ENCODE data around the gene CABLES2. TPM values are rescaled to one million over a fixed set of nuclear protein-coding genes. Genes with fewer than 3 reads are reported as not detected.

CABLES2 gene
- total and polyA plus RNA-seq, 2 of the 4 experiments (the other 2 are of a cell fraction): 1.4 to 5.1 TPM

DNA sequence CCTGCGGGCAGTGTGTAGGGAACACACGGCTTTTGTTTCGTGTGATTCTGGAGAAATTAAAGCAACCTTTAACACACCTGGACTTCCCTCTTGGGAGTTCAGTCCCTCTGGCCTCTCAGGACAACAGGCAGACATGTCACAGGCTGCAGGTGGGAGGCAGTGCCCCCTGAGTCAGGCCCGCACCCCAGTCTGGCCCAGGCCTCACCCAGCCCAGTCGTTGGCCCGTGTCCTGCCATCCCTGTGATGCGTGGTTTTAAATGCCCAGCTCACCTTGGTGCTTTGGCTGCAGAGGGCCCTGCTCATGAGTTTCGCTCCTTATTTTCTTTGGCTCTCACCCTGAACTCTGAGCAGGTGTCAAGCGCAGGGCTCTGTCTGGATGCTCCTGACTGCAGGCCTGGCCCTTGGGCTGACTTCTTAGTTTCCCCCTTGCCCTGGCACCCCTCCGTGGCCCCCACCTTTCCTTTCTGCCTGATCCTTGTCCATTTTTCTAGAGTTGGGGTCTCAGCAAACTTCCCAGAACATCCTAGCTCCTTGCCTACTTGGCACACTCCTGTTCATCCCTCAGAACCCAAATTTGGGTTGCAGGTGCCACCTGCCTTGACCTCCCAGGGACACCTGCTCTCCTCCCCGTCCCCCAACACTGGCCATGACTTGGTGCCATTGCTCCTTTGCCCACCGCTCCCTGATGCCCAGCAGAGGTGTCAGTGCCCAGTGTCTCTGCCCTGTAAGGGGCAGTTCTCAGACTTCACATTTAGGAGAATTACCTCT, 2.2 kb upstream of the CABLES2 start (continued):
- TF ChIP-seq, protein P1, sequence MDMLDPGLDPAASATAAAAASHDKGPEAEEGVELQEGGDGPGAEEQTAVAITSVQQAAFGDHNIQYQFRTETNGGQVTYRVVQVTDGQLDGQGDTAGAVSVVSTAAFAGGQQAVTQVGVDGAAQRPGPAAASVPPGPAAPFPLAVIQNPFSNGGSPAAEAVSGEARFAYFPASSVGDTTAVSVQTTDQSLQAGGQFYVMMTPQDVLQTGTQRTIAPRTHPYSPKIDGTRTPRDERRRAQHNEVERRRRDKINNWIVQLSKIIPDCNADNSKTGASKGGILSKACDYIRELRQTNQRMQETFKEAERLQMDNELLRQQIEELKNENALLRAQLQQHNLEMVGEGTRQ (IDR thresholded peaks at IDR 0.05; ENCODE audit: low read depth, low read length): no peak

DNA sequence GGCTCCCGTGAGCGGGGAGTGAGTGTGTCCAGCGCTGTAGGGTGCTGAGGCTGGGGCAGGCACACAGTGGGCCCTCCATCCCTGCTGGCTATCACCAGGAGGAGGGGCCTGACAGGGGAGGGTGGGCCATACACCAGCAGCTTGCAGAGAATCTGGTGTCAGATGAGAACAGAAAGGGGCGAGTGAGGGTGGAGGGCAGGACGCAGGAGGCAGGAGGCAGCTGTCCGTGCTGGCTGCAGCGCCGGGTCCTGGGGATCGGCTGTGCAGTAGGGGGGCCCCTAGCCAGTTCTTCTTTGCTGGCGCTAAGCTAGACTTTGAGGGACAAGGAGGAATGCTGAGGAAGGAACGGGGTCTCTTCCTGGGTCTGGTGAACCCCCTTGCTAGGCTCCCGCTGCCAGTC, 1.6 kb upstream of the CABLES2 start:
- Histone ChIP-seq H3K27ac (ENCODE audit: insufficient read depth, low read length) (no peak overlapping the region), H4K20me1 (ENCODE audit: insufficient read depth, low read length) (no peaks in the 10 kb centered on the region; the same call in 1 of the 2 replicates), H2BK5ac (ENCODE audit: low read depth, low read length, poor library complexity, severe bottlenecking) (no peak overlapping the region), H3K9me3 (ENCODE audit: control insufficient read depth, insufficient read depth, low read length) (no peaks in the 10 kb centered on the region), H3K4me1 (ENCODE audit: control insufficient read depth, insufficient read depth, low read length) (peaks cover 6% of the 10 kb centered on the region; the same call in 1 of the 2 replicates), H3K56ac (ENCODE audit: extremely low read depth, insufficient read depth, low read length) (no peak overlapping the region), H3K4ac (ENCODE audit: low read depth, low read length) (no peak overlapping the region), H4K8ac (ENCODE audit: low read depth in 2 of 2, low read length in 2 of 2) (no peak overlapping the region), H3K14ac (replicated peaks; ENCODE audit: low read depth, low read length) (no peak overlapping the region), H3K18ac (ENCODE audit: low read depth, low read length) (no peak overlapping the region), H3K23ac (ENCODE audit: low read depth, low read length) (no peak overlapping the region), H3K9ac (ENCODE audit: low read depth, low read length) (no peak overlapping the region), H3K9me1 (ENCODE audit: insufficient read depth, low read length) (no peaks in the 10 kb centered on the region), H4K5ac (ENCODE audit: low read depth, low read length) (no peak overlapping the region), H3K27me3 (ENCODE audit: control insufficient read depth, insufficient read depth, low read length) (peaks cover 8% of the 10 kb centered on the region; the same call in 1 of the 2 replicates), H2AFZ (replicated peaks; ENCODE audit: low read length, poor library complexity) (no peak overlapping the region), H3K36me3 (ENCODE audit: control insufficient read depth, insufficient read depth, low read length) (no peaks in the 10 kb centered on the region), H3K4me2 (ENCODE audit: low read depth, low read length) (no peak overlapping the region), H2BK120ac (ENCODE audit: low read depth, low read length) (no peak overlapping the region), H2AK5ac (ENCODE audit: low read depth, low read length) (no peak overlapping the region), H3K79me1 (ENCODE audit: low read depth in 1 of 2, low read length in 2 of 2) (peaks cover 10 to 14% of the 10 kb centered on the region in 2 experiments; a peak in 1 of 4 replicates), H2BK15ac (ENCODE audit: low read depth, low read length) (no peak overlapping the region), H2AK9ac (replicated peaks; ENCODE audit: low read depth, low read length, poor library complexity) (no peak overlapping the region), H4K91ac (ENCODE audit: insufficient read depth, low read depth, low read length) (no peak overlapping the region), H3K4me3 (ENCODE audit: insufficient read depth, low read depth, low read length) (no peak overlapping the region), H2BK20ac (ENCODE audit: low read depth, low read length) (no peak overlapping the region)
- BruUV-seq (replicated peaks): no TSS peak
- WGBS, 2 experiments (ENCODE audit: extremely low coverage in 2 of 2, insufficient read length in 1 of 2): 73% methylated on average over 3 of the region's 12 CpGs; no CpG with 5 or more reads in 1 of the 2 experiments
- in situ Hi-C loops (cut with MboI; ENCODE audit: low sequenced_read_pairs) (no loop called here), dilution Hi-C loops (cut with HindIII; ENCODE audit: low sequenced_read_pairs, unreplicated experiment) (no loop called here), intact Hi-C loops (cut with micrococcal nuclease) (no loop called here)
- TF ChIP-seq, protein P1 (IDR thresholded peaks at IDR 0.05; ENCODE audit: low read depth, low read length): no peak
- TF ChIP-seq MXI1 (IDR thresholded peaks at IDR 0.05; ENCODE audit: borderline replicate concordance, low read depth, low read length) (no peak), RAD21 (IDR thresholded peaks at IDR 0.05; ENCODE audit: low read length) (no peak), BHLHE40 (IDR thresholded peaks at IDR 0.05; ENCODE audit: low read depth, low read length) (no peak), RCOR1 (IDR thresholded peaks at IDR 0.05; ENCODE audit: insufficient replicate concordance, low read length) (no peak), CHD1 (IDR thresholded peaks at IDR 0.05; ENCODE audit: low read depth, low read length) (no peak), CEBPB (IDR thresholded peaks at IDR 0.05; ENCODE audit: low read depth, low read length) (no peak), NFE2L2 (IDR thresholded peaks at IDR 0.05; ENCODE audit: low read depth, low read length) (no peak), MAFK (IDR thresholded peaks at IDR 0.05; ENCODE audit: low read depth, low read length) (no peak)
- TF ChIP-seq, protein P2, sequence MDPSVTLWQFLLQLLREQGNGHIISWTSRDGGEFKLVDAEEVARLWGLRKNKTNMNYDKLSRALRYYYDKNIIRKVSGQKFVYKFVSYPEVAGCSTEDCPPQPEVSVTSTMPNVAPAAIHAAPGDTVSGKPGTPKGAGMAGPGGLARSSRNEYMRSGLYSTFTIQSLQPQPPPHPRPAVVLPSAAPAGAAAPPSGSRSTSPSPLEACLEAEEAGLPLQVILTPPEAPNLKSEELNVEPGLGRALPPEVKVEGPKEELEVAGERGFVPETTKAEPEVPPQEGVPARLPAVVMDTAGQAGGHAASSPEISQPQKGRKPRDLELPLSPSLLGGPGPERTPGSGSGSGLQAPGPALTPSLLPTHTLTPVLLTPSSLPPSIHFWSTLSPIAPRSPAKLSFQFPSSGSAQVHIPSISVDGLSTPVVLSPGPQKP (IDR thresholded peaks at IDR 0.05; ENCODE audit: borderline replicate concordance, low read depth, low read length): no peak
- no peak for DNase-seq
- ChIA-PET POLR2A (ENCODE audit: unreplicated experiment) (no interaction called here), CTCF (no interaction called here)
- ATAC-seq (ENCODE audit: low read depth): no peak

All from IMR-90 (cell line).